ENCODE measurements around the gene SRM. TPM values are rescaled to one million over a fixed set of nuclear protein-coding genes. Genes with fewer than 3 reads are reported as not detected.
"Not testable (repeated sequence)": the region's sequence is repeated elsewhere in the genome, so short reads cannot be mapped to it uniquely, and the experiment has no call there.

The SRM gene
- total RNA-seq, 2 donors from 2014 or later: 58.8 to 77.5 TPM

DNA sequence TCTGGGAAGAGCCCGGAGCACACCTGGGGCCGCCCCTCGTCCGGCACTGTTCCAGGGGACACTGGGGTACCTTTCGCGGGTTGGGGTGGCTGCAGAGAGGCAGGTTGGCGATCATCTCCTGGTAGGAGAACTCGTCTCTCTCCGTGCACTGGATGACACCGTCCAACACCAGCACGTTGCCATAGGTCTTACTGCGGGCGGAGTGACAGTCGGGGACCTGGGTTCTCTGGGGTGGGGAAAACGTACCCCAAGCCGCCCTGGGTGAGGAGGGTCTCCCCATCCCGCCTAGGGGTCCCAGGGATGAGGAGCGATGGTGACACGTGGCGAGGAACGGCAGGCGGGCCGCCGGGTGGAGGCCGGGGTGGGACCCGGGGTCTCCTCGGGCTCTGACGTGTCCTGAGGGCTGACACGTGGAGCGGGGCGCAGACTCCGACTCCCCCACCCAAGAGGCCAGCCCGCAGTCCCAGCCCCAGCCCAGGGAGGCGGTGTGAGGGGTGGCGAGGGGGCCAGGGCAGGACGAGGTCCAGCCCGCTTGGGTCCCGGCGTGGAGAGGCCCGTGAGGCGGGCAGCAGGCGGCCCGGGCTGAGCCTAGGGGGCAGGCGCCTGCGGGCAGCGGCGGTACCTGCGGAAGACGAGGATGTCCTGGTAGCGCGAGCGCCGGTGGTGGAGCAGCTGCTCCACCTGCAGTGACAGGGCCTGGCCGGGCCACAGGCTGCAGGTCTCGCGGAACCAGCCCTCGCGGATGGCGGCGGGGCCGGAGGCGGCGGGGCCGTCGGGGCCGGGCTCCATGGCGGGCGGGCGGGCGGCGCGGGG lies 457 bp downstream of the SRM start:
- peaks cover 61% of the 10 kb centered on the region for H3K4me1 Mint-ChIP-seq (ENCODE audit: low read depth)
- peak overlapping the region; percentile 75 for H3K27ac Mint-ChIP-seq
- H3K4me3 Mint-ChIP-seq: peak overlapping the region; percentile 87 to 98
- no peaks in the 10 kb centered on the region for H3K27me3 Mint-ChIP-seq (ENCODE audit: low read depth)
- ATAC-seq (replicated peaks in 1 of 2): peak; percentile 26 to 33
- H3K36me3 Mint-ChIP-seq (ENCODE audit: insufficient read depth in 2 of 2): peaks cover 8 to 13% of the 10 kb centered on the region in 2 donors
- no peaks in the 10 kb centered on the region for H3K9me3 Mint-ChIP-seq
- no peak for DNase-seq

GRCh38 chr1:11058595-11059154 lies 1.1 kb downstream of the SRM start:
- no peak for ATAC-seq (replicated peaks in 1 of 2)
- H3K27ac Mint-ChIP-seq: peak overlapping the region; percentile 75

DNA sequence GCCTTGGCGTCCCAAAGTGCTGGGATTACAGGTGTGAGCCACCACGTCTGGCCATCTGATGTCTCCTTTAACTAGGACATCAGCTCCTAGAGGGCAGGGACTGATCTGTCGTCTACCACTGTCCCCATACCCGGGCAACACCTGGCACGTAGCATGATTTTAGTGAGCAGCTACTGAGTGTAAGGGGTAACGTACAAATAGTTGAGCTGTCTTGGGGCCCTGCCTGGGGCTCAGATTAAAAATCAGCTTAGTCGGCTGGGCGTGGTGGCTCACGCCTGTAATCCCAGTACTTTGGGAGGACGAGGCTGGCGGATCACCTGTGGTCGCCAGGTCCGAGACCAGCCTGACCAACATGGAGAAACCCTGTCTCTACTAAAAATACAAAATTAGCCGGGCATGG lies 1.8 kb downstream of the SRM start:
- peak overlapping the region in 1 of 2 donors; percentile 98 for H3K4me3 Mint-ChIP-seq
- ATAC-seq (replicated peaks in 1 of 2) (no peak), DNase-seq (no peak)
- H3K27ac Mint-ChIP-seq: no peak overlapping the region
- H3K36me3 Mint-ChIP-seq (ENCODE audit: insufficient read depth in 2 of 2): peaks cover 7 to 13% of the 10 kb centered on the region in 2 donors
- H3K27me3 Mint-ChIP-seq (ENCODE audit: low read depth): no peaks in the 10 kb centered on the region
- peaks cover 52% of the 10 kb centered on the region for H3K4me1 Mint-ChIP-seq (ENCODE audit: low read depth)
- no peaks in the 10 kb centered on the region for H3K9me3 Mint-ChIP-seq

More at GRCh38 chr1:11058595-11059154, 1.1 kb downstream of the SRM start:
- no peaks in the 10 kb centered on the region for H3K27me3 Mint-ChIP-seq (ENCODE audit: low read depth)
- no peak for DNase-seq
- peak overlapping the region; percentile 87 to 98 for H3K4me3 Mint-ChIP-seq
- H3K9me3 Mint-ChIP-seq: no peaks in the 10 kb centered on the region
- H3K4me1 Mint-ChIP-seq (ENCODE audit: low read depth): peaks cover 58% of the 10 kb centered on the region
- peaks cover 7 to 13% of the 10 kb centered on the region in 2 donors for H3K36me3 Mint-ChIP-seq (ENCODE audit: insufficient read depth in 2 of 2)

DNA sequence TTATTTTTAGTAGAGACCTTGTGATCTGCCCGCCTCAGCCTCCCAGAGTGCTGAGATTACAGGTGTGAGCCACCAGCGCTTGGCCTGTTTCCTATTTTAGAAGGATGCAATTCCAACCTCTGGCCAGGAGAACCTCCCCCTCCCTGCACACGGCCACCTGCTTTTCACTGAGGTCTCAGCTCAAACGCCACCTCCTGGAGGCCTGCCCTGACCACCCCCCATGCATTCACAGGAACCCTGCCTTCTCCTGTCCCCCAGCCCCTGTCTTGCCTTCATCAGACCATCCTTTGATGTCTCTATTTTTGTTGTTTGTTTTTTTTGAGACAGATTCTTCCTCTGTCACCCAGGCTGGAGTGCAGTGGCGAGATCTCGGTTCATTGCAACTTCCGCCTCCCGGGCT lies 2.3 kb downstream of the SRM start:
- no peaks in the 10 kb centered on the region for H3K9me3 Mint-ChIP-seq

DNA sequence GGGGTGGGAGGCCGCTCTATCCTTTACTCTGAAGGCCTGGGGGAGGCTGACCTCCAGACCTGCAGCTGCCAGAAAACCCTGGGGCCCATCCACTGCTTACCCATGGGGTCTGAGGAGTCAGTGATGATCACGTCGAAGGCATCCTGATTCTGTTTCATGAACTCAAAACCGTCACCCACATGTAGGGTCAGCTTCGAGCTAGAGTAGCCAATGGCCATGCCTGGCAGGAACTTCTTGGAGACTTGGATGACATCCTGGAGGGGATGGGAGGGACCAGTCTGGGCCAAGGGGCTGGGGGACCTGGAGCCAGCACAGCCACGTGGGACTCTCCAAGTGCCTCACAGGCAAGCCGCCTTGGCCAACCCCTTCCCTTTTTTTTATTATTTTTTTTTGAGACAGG lies 3.3 kb downstream of the SRM start:
- ATAC-seq (replicated peaks in 1 of 2) (no peak), DNase-seq (no peak)
- Mint-ChIP-seq H3K27me3 (ENCODE audit: low read depth) (no peaks in the 10 kb centered on the region), H3K9me3 (no peaks in the 10 kb centered on the region), H3K27ac (no peak overlapping the region), H3K4me3 (no peak overlapping the region), H3K36me3 (ENCODE audit: insufficient read depth in 2 of 2) (peaks cover 7 to 11% of the 10 kb centered on the region in 2 donors), H3K4me1 (ENCODE audit: low read depth) (peaks cover 41% of the 10 kb centered on the region)

More for the DNA sequence above, 2.3 kb downstream of the SRM start:
- ATAC-seq (replicated peaks in 1 of 2) (no peak), DNase-seq (no peak)
- no peaks in the 10 kb centered on the region for H3K27me3 Mint-ChIP-seq (ENCODE audit: low read depth)
- H3K36me3 Mint-ChIP-seq (ENCODE audit: insufficient read depth in 2 of 2): peaks cover 7 to 11% of the 10 kb centered on the region in 2 donors
- peak overlapping the region in 1 of 2 donors; percentile 29 for H3K4me3 Mint-ChIP-seq
- H3K4me1 Mint-ChIP-seq (ENCODE audit: low read depth): peaks cover 46% of the 10 kb centered on the region
- no peak overlapping the region for H3K27ac Mint-ChIP-seq

DNA sequence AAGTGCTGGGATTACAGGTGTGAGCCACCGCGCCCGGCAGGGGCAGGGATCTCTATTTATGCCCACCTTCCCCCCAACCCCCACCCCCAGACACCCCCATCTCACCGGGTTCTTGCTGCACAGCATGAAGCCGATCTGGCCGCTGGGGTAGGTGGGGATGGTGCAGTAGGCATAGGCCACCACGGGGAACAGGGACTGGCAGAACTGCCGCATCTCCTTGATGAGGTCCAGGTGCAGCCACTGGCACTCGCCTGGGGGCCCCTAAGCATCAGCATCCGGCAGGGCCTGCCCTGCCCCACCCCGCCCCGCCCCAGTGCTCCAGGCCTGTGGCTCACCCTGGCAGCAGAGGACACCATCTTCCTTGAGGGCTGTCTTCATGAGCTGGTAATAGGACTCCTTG lies 4.1 kb downstream of the SRM start:
- ATAC-seq (replicated peaks in 1 of 2): no peak
- Mint-ChIP-seq H3K4me1 (ENCODE audit: low read depth) (peaks cover 33% of the 10 kb centered on the region), H3K4me3 (no peak overlapping the region), H3K27ac (no peak overlapping the region), H3K27me3 (ENCODE audit: low read depth) (no peaks in the 10 kb centered on the region), H3K36me3 (ENCODE audit: insufficient read depth in 2 of 2) (peaks cover 7 to 11% of the 10 kb centered on the region in 2 donors), H3K9me3 (no peaks in the 10 kb centered on the region)
- no peak for DNase-seq

DNA sequence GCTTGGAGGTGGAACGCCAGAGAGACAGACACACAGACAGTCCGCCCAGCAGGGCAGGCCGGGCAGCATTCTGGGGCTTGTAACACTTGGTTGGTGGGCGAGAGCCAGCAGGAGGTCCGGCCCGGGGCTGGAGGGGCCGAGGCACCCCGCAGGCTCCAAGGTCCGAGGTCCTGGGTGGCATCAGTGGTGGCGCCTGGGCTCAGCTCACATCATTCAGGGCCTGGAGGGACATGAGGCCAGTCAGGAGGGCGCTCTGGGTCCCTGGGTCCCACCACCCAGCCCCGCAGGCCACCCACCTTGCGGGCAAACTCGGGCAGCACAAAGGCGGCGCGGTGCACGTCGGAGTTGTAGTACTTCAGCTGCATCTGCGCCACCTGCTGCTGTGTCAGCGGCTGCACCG lies 5.2 kb downstream of the SRM start:
- Mint-ChIP-seq H3K4me1 (ENCODE audit: low read depth) (peaks cover 30% of the 10 kb centered on the region), H3K9me3 (no peaks in the 10 kb centered on the region), H3K36me3 (ENCODE audit: insufficient read depth in 2 of 2) (peaks cover 7 to 11% of the 10 kb centered on the region in 2 donors), H3K4me3 (no peak overlapping the region), H3K27me3 (ENCODE audit: low read depth) (no peaks in the 10 kb centered on the region), H3K27ac (no peak overlapping the region)
- no peak for DNase-seq
- ATAC-seq (replicated peaks in 1 of 2): no peak

GRCh38 chr1:11054181-11054580 lies 5.6 kb downstream of the SRM start:
- DNase-seq (no peak), ATAC-seq (replicated peaks in 1 of 2) (no peak)
- H3K36me3 Mint-ChIP-seq (ENCODE audit: insufficient read depth in 2 of 2): peaks cover 6 to 10% of the 10 kb centered on the region in 2 donors
- H3K9me3 Mint-ChIP-seq: no peaks in the 10 kb centered on the region
- H3K27me3 Mint-ChIP-seq (ENCODE audit: low read depth): no peaks in the 10 kb centered on the region
- H3K27ac Mint-ChIP-seq: no peak overlapping the region
- H3K4me1 Mint-ChIP-seq (ENCODE audit: low read depth): peaks cover 28% of the 10 kb centered on the region
- H3K4me3 Mint-ChIP-seq: no peak overlapping the region

DNA sequence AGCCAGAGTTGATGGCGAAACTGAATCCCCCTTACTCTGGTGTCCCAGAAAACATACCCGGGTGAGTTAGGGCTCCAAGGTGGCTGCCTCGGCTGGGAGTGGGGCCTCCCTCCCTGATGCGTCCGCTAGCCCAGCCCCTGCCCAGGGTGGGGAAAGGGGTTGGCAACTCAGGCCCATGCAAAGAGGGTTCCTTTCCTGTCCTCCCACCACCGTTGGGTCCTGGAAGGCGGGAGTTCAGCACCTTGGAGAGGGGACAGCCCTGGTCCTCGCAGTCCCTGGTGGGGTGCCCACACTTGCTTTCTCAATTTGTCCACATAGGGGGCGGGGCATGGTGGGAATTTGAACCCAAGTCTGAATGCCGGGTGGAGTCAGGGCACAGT lies 6.1 kb downstream of the SRM start:
- DNase-seq: no peak
- H3K27ac Mint-ChIP-seq: no peak overlapping the region
- no peak for ATAC-seq (replicated peaks in 1 of 2)
- H3K27me3 Mint-ChIP-seq (ENCODE audit: low read depth): no peaks in the 10 kb centered on the region
- peaks cover 4 to 7% of the 10 kb centered on the region in 2 donors for H3K36me3 Mint-ChIP-seq (ENCODE audit: insufficient read depth in 2 of 2)
- H3K4me1 Mint-ChIP-seq (ENCODE audit: low read depth): peaks cover 24% of the 10 kb centered on the region
- H3K9me3 Mint-ChIP-seq: no peaks in the 10 kb centered on the region
- no peak overlapping the region for H3K4me3 Mint-ChIP-seq

DNA sequence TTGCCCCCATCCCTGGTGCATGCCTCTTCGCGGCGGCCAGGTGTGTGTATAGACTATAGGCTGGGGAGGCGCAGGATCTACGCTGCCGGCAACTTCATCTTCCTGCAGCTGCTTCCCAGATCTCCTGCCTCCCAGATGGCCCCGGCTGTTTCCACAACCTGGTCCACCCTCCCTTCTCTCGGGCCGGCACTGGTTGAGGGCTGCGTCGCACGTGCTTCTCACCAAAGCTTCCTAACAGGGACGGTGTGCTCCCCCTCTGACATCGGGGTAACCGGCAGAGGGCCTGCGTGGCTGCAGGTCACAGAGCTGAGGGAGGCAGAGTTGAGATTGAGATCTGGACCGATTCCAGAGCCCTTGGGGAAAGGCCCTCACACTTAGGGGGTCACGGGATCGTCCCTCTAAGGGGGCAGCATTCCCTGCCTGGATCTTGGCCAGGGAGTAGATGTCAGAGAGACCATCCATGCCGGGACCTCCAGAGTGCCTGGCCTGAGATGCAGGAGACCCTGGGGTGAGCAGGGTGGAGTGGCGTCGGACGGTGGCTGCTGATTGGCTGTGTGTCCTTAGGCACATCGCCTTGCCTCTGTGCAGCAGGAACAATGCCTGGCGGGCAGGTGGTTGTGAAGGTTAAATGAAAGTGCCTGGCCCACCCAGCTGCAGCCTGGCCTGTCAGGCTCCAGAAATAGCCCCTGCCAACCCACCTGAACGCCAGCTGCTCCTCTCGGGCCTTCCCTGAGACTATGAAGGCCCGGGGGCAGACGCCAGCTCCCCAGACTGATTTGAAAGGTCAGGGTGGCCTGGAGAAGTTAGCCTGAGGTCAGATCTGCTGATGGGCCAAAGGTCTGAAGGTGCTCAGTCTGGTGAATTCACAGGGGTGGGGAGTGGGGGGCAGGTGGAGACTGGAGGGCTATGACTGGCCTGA lies 6.7 kb downstream of the SRM start:
- no peaks in the 10 kb centered on the region for H3K27me3 Mint-ChIP-seq (ENCODE audit: low read depth)
- H3K4me1 Mint-ChIP-seq (ENCODE audit: low read depth): peaks cover 17% of the 10 kb centered on the region
- ATAC-seq (replicated peaks in 1 of 2): peak; percentile 17 to 18
- H3K9me3 Mint-ChIP-seq: no peaks in the 10 kb centered on the region
- no peak for DNase-seq
- H3K4me3 Mint-ChIP-seq: no peak overlapping the region
- H3K36me3 Mint-ChIP-seq (ENCODE audit: insufficient read depth in 2 of 2): peaks cover 2 to 7% of the 10 kb centered on the region in 2 donors
- no peak overlapping the region for H3K27ac Mint-ChIP-seq

- Mint-ChIP-seq H3K9me3 (no peaks in the 10 kb centered on the region), H3K4me1 (ENCODE audit: low read depth) (peaks cover 7% of the 10 kb centered on the region), H3K36me3 (ENCODE audit: insufficient read depth in 2 of 2) (peaks cover 0 to 2% of the 10 kb centered on the region in 2 donors), H3K27ac (no peak overlapping the region), H3K4me3 (no peak overlapping the region), H3K27me3 (ENCODE audit: low read depth) (no peaks in the 10 kb centered on the region)
- no peak for DNase-seq
- ATAC-seq (replicated peaks in 1 of 2): no peak
These were observed 7.9 kb downstream of the SRM start for GRCh38 chr1:11051781-11052511.

- H3K27me3 Mint-ChIP-seq (ENCODE audit: low read depth); H3K36me3 Mint-ChIP-seq (ENCODE audit: insufficient read depth in 2 of 2); H3K4me1 Mint-ChIP-seq (ENCODE audit: low read depth); H3K27ac Mint-ChIP-seq; H3K4me3 Mint-ChIP-seq; DNase-seq; H3K9me3 Mint-ChIP-seq; ATAC-seq (replicated peaks in 1 of 2): not testable (repeated sequence)
These were observed 8.7 kb downstream of the SRM start for GRCh38 chr1:11051121-11051520.

All from activated T-cell treated with anti-CD3 and anti-CD28 coated beads, Interleukin-2, amount 50 U/mL, for 72 hours (primary cell).